Neural progenitor cell (in vitro differentiated cells): ENCODE measurements around the gene SEZ6L. TPM values are rescaled to one million over a fixed set of nuclear protein-coding genes. Genes with fewer than 3 reads are reported as not detected.

Source experiments
- DNase-seq: peaks from one replicate; pipeline ENCODE4 v3.0.0-alpha.2; 2016; ENCODE audit warnings: low spot score
- H2AFZ ChIP-seq: fragments of 200-600 bp; sonication (generic); replicated peaks from 2 replicates; pipeline ENCODE4 v1.6.1; 2016; ENCODE audit warnings: antibody characterized with exemption
- H3F3A ChIP-seq: fragments of 200-600 bp; sonication (generic); 2 replicates; pipeline ENCODE4 v1.6.1; 2016; ENCODE audit warnings: antibody characterized with exemption, low read depth
- H3K27ac ChIP-seq: fragments of 200-600 bp; sonication (generic); 2 replicates; pipeline ENCODE4 v1.5.1; 2016; ENCODE audit warnings: mild to moderate bottlenecking
- H3K27me3 ChIP-seq: fragments of 200-600 bp; sonication (generic); 2 replicates; pipeline ENCODE4 v1.6.1; 2016; ENCODE audit warnings: mild to moderate bottlenecking, moderate library complexity
- H3K36me3 ChIP-seq: fragments of 200-600 bp; sonication (generic); 2 replicates; pipeline ENCODE4 v1.5.1; 2016
- H3K4me1 ChIP-seq: fragments of 200-600 bp; sonication (generic); 2 replicates; pipeline ENCODE4 v1.6.1; 2016; ENCODE audit warnings: mixed run types
- H3K4me2 ChIP-seq: fragments of 200-600 bp; sonication (generic); 2 replicates; pipeline ENCODE4 v1.6.1; 2016
- H3K4me3 ChIP-seq: fragments of 200-600 bp; sonication (generic); 2 replicates; pipeline ENCODE4 v1.5.1; 2016
- H3K79me2 ChIP-seq: fragments of 200-600 bp; sonication (generic); 2 replicates; pipeline ENCODE4 v1.6.1; 2016; ENCODE audit warnings: low read depth
- H3K9ac ChIP-seq: fragments of 200-600 bp; sonication (generic); 2 replicates; pipeline ENCODE4 v1.6.1; 2016
- H3K9me3 ChIP-seq: fragments of 200-600 bp; sonication (generic); 2 replicates; pipeline ENCODE4 v1.5.1; 2016; ENCODE audit warnings: low read depth
- H4K20me1 ChIP-seq: fragments of 200-600 bp; sonication (generic); 2 replicates; pipeline ENCODE4 v1.6.1; 2016; ENCODE audit warnings: low read depth
- H3K27ac Mint-ChIP-seq: 3 replicates; pipeline ENCODE4 v1.8.0; 2021; ENCODE audit warnings: mixed read lengths
- H3K27me3 Mint-ChIP-seq: 2 replicates; pipeline ENCODE4 v1.8.0; 2022; ENCODE audit warnings: low read depth, mild to moderate bottlenecking, inconsistent platforms, moderate library complexity, mixed read lengths; ENCODE audit not compliant: insufficient read depth
- H3K36me3 Mint-ChIP-seq: 3 replicates; pipeline ENCODE4 v1.8.0; 2021; ENCODE audit warnings: mixed read lengths
- H3K4me1 Mint-ChIP-seq: 3 replicates; pipeline ENCODE4 v1.8.0; 2021; ENCODE audit warnings: mixed read lengths
- H3K4me3 Mint-ChIP-seq: 3 replicates; pipeline ENCODE4 v1.8.0; 2021; ENCODE audit warnings: mild to moderate bottlenecking, moderate library complexity, mixed read lengths
- H3K9me3 Mint-ChIP-seq: 3 replicates; pipeline ENCODE4 v1.8.0; 2020; ENCODE audit warnings: mixed read lengths
- EZH2 ChIP-seq: fragments of 200-600 bp; sonication (generic); IDR thresholded peaks from 2 replicates; pipeline ENCODE4 v1.6.1; 2017; ENCODE audit warnings: antibody characterized with exemption, mild to moderate bottlenecking, moderate library complexity
- EZH2phosphoT487 ChIP-seq: fragments of 200-600 bp; sonication (generic); IDR thresholded peaks from 2 replicates; pipeline ENCODE4 v1.6.1; 2017; ENCODE audit warnings: antibody characterized with exemption
- total RNA-seq: library from RNA; depleted of rRNA; stranded (reverse); fragments of >200 nt; gene quantifications from 2 replicates; pipeline ENCODE4 v1.2.3, GENCODE V29; 2015; ENCODE audit warnings: low replicate concordance
- TF ChIP-seq, protein P1 (sequence below): fragments of 200-600 bp; sonication (generic); IDR thresholded peaks from 2 replicates; pipeline ENCODE4 v1.5.1; 2017; ENCODE audit warnings: antibody characterized with exemption, mild to moderate bottlenecking

Gene SEZ6L
- total RNA-seq, 1 donor from 2014 or later = 0.22 TPM

DNA sequence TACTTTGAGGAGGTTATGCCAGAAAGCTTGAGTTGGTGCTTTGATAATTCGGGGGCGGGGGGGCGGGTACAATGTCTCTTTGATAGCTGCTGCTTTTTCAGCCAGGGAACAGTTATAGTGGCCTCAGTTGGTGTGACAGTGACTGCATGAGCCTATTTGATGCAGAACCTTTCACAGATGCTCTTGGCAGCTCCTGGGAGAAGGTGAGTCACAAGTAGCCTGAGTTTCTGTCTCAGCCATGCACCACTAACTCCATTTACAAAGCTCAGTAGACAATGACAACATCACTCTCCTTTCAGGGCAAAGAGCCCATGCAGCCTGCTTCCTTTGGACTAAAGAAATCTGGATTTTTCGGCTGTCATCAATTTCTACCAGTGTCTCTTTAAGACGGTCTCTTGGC is 42.1 kb upstream of the SEZ6L start:
- H3K4me3 Mint-ChIP-seq = no peak overlapping the region
- no peaks in the 10 kb centered on the region for H3K79me2 ChIP-seq
- no peak for DNase-seq
- H3K27ac Mint-ChIP-seq = no peak overlapping the region
- H3K4me1 Mint-ChIP-seq = peaks cover 22% of the 10 kb centered on the region
- H3K27me3 ChIP-seq = no peaks in the 10 kb centered on the region
- peaks cover 4% of the 10 kb centered on the region for H3K27me3 Mint-ChIP-seq
- H3K36me3 ChIP-seq = no peaks in the 10 kb centered on the region
- no peaks in the 10 kb centered on the region for H3K36me3 Mint-ChIP-seq
- no peaks in the 10 kb centered on the region for H3K9me3 ChIP-seq
- no peaks in the 10 kb centered on the region for H4K20me1 ChIP-seq
- no peak overlapping the region for H3K4me2 ChIP-seq
- H3K9me3 Mint-ChIP-seq = no peaks in the 10 kb centered on the region
- H3K27ac ChIP-seq = no peak overlapping the region
- H2AFZ ChIP-seq = no peak overlapping the region
- peaks cover 15% of the 10 kb centered on the region for H3F3A ChIP-seq
- H3K9ac ChIP-seq = no peak overlapping the region
- TF ChIP-seq EZH2phosphoT487 (no peak), EZH2 (no peak)
- TF ChIP-seq, protein P1, sequence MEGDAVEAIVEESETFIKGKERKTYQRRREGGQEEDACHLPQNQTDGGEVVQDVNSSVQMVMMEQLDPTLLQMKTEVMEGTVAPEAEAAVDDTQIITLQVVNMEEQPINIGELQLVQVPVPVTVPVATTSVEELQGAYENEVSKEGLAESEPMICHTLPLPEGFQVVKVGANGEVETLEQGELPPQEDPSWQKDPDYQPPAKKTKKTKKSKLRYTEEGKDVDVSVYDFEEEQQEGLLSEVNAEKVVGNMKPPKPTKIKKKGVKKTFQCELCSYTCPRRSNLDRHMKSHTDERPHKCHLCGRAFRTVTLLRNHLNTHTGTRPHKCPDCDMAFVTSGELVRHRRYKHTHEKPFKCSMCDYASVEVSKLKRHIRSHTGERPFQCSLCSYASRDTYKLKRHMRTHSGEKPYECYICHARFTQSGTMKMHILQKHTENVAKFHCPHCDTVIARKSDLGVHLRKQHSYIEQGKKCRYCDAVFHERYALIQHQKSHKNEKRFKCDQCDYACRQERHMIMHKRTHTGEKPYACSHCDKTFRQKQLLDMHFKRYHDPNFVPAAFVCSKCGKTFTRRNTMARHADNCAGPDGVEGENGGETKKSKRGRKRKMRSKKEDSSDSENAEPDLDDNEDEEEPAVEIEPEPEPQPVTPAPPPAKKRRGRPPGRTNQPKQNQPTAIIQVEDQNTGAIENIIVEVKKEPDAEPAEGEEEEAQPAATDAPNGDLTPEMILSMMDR = no peak
- H3K4me3 ChIP-seq = no peak overlapping the region
- peaks cover 34% of the 10 kb centered on the region for H3K4me1 ChIP-seq

DNA sequence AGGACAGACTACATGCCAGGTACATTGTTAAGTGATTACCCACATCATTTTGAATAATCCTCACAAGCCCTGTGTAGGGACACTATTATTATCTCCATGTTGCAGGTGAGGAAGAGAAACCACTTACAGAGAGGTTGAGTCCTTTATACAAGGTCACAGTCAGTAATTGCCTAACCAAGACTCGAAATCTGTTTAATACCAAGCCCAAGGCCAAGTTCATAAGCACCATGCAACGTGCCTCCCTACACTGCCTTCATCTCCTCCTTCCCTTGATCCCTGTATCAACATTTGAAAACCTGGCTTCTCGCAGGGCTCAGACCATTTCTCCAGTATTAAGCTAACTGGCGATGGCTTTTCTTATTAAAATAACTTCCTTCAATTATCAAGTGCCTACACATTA is 41.7 kb upstream of the SEZ6L start:
- H3K4me1 ChIP-seq = peaks cover 34% of the 10 kb centered on the region
- Mint-ChIP-seq H3K36me3 (no peaks in the 10 kb centered on the region), H3K4me1 (peaks cover 22% of the 10 kb centered on the region), H3K27ac (no peak overlapping the region), H3K27me3 (peaks cover 2% of the 10 kb centered on the region), H3K4me3 (no peak overlapping the region), H3K9me3 (no peaks in the 10 kb centered on the region)
- H3F3A ChIP-seq = peaks cover 15% of the 10 kb centered on the region
- H3K27ac ChIP-seq = no peak overlapping the region
- H3K9ac ChIP-seq = no peak overlapping the region
- TF ChIP-seq, protein P1 = no peak
- TF ChIP-seq EZH2phosphoT487 = no peak
- no peak for TF ChIP-seq EZH2
- H3K9me3 ChIP-seq = no peaks in the 10 kb centered on the region
- H3K4me2 ChIP-seq = no peak overlapping the region
- no peak overlapping the region for H3K4me3 ChIP-seq
- no peak for DNase-seq
- H2AFZ ChIP-seq = no peak overlapping the region
- no peaks in the 10 kb centered on the region for H4K20me1 ChIP-seq
- no peaks in the 10 kb centered on the region for H3K27me3 ChIP-seq
- H3K36me3 ChIP-seq = no peaks in the 10 kb centered on the region
- H3K79me2 ChIP-seq = no peaks in the 10 kb centered on the region

DNA sequence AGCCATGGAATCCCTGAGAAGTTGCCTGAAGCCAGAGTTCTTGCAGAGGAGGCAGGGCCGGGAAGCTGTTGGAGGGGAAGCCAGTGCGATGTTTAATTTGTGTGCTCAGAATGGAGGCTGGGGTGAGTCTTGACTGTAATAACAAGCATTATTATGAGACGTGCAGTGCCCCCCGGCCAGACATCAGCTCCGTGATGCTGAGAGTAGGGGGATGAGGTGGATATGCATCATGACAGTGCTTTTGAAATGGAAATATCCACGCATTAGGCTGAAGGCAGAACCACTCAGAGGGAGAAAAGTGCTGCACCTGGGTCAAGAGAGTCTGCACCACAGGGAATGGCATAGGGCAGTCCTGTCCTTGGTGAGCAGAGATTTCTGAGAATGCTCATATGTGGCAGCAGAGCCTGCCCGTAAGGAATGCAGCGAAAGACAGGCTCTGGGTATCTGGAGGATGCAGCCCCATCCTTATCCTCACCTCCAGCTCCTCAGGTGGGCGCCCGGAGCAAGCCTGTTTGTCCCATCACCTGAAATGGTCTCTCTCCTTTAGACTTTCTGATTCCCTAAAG is 37.6 kb upstream of the SEZ6L start:
- Histone ChIP-seq H3F3A (no peaks in the 10 kb centered on the region), H3K36me3 (no peaks in the 10 kb centered on the region), H3K9me3 (no peaks in the 10 kb centered on the region), H3K79me2 (no peaks in the 10 kb centered on the region), H2AFZ (no peak overlapping the region), H3K27ac (no peak overlapping the region), H3K9ac (no peak overlapping the region), H3K4me3 (no peak overlapping the region), H3K4me1 (peaks cover 13% of the 10 kb centered on the region), H3K27me3 (no peaks in the 10 kb centered on the region), H3K4me2 (no peak overlapping the region), H4K20me1 (no peaks in the 10 kb centered on the region)
- TF ChIP-seq EZH2 (no peak), EZH2phosphoT487 (no peak)
- TF ChIP-seq, protein P1 = no peak
- peaks cover 12% of the 10 kb centered on the region for H3K4me1 Mint-ChIP-seq
- H3K27ac Mint-ChIP-seq = no peak overlapping the region
- peaks cover 2% of the 10 kb centered on the region for H3K27me3 Mint-ChIP-seq
- no peak overlapping the region for H3K4me3 Mint-ChIP-seq
- DNase-seq = no peak
- H3K9me3 Mint-ChIP-seq = no peaks in the 10 kb centered on the region
- no peaks in the 10 kb centered on the region for H3K36me3 Mint-ChIP-seq
